K562 (cell line): ENCODE results near the gene POLR2H. TPM values are rescaled to one million over a fixed set of nuclear protein-coding genes. Genes with fewer than 3 reads are reported as not detected.
A peak's percentile ranks its signal among the peaks of the same experiment; 100 is the strongest.

Experiments used
- E2F3 ChIP-seq: fragments of 250-450 bp; sonication (Bioruptor Pico); IDR thresholded peaks from 2 replicates; pipeline ENCODE4 v1.4.0; 2020; ENCODE audit warnings: mild to moderate bottlenecking
- EWSR1 ChIP-seq: fragments of 450-650 bp; IDR thresholded peaks from 2 replicates; pipeline ENCODE4 v1.6.1; 2018; ENCODE audit warnings: borderline replicate concordance, mild to moderate bottlenecking, low read depth, moderate library complexity; ENCODE audit not compliant: partially characterized antibody
- MED1 ChIP-seq: sonication (generic); formaldehyde crosslinking; IDR thresholded peaks from 2 replicates; pipeline ENCODE4 v1.8.1; 2023; ENCODE audit warnings: missing genetic modification reagents, borderline replicate concordance
- MYC ChIP-seq, 2 experiments: fragments of 250-450 bp in 1 of 2; sonication (Bioruptor Pico) in 1 of 2; IDR thresholded peaks; 2 replicates each; pipeline versions ENCODE4 v1.5.1 to v1.6.1; 2012 to 2021; ENCODE audit warnings: low read depth in 2 of 2, borderline replicate concordance in 1 of 2, improper control_type of control experiment in 1 of 2, low read length in 1 of 2, mild to moderate bottlenecking in 1 of 2, moderate library complexity in 1 of 2
- NR2C1 ChIP-seq, 2 experiments: fragments of 450-650 bp; IDR thresholded peaks; 2 replicates each; pipeline ENCODE4 v1.6.1; 2017; ENCODE audit warnings: mild to moderate bottlenecking in 2 of 2, antibody characterized with exemption in 1 of 2, inconsistent platforms in 1 of 2, missing compliant biosample characterization in 1 of 2, missing genetic modification characterization in 1 of 2
- RBM25 ChIP-seq: fragments of 200-400 bp; formaldehyde crosslinking; IDR thresholded peaks from 2 replicates; pipeline ENCODE4 v1.6.1; 2018; ENCODE audit warnings: low read length, low read depth, moderate library complexity; ENCODE audit not compliant: severe bottlenecking
- SNRNP70 ChIP-seq: fragments of 200-400 bp; formaldehyde crosslinking; optimal IDR thresholded peaks from 2 replicates; pipeline ENCODE3; 2017; ENCODE audit warnings: low read depth, low read length
- ZBTB1 ChIP-seq: sonication (generic); formaldehyde crosslinking; IDR thresholded peaks from 2 replicates; pipeline ENCODE4 v1.8.1; 2023; ENCODE audit warnings: missing genetic modification reagents, low read depth, mild to moderate bottlenecking, borderline replicate concordance
- ZNF133 ChIP-seq: fragments of 250-450 bp; sonication (Bioruptor Pico); IDR thresholded peaks from 2 replicates; pipeline ENCODE4 v1.4.0; 2020; ENCODE audit warnings: mild to moderate bottlenecking
- ZNF785 ChIP-seq: fragments of 250-450 bp; sonication (Bioruptor Pico); IDR thresholded peaks from 2 replicates; pipeline ENCODE4 v1.4.0; 2020; ENCODE audit warnings: mild to moderate bottlenecking
- polyA plus RNA-seq, 8 experiments: library from polyadenylated mRNA; depleted of rRNA in 4 of 8; stranded (reverse) in 5 of 8; unstranded in 3 of 8; fragments of >200 nt; fragmentation: Nextera tagmentation in 2 of 8; fragmentation: Illumina TruSeq in 1 of 8; extraction: Ambion mirVana in 2 of 8; extraction: Trizol in 1 of 8; gene quantifications; 2 replicates each; pipeline versions ENCODE4 v1.2.1 to v1.2.3, GENCODE V29; 2011 to 2014; ENCODE audit warnings: inconsistent platforms in 1 of 8, missing spikeins in 1 of 8
- total RNA-seq, 7 experiments: library from RNA; depleted of rRNA in 6 of 7; stranded (reverse); fragments of >200 nt in 6 of 7; fragmentation: Illumina TruSeq in 2 of 7; extraction: Trizol in 2 of 7; gene quantifications; 2 replicates each; pipeline versions ENCODE4 v1.2.1 to v1.2.3, GENCODE V29; 2011 to 2021; ENCODE audit warnings: low replicate concordance in 1 of 7
- TF ChIP-seq, protein P1 (sequence below): fragments of 450-650 bp; IDR thresholded peaks from 2 replicates; pipeline ENCODE4 v1.6.1; 2018; ENCODE audit warnings: mild to moderate bottlenecking, low read depth; ENCODE audit not compliant: partially characterized antibody
- TF ChIP-seq, protein P2 (sequence below): sonication (generic); formaldehyde crosslinking; IDR thresholded peaks from 2 replicates; pipeline ENCODE4 v1.5.0; 2020; ENCODE audit warnings: missing genetic modification reagents
- TF ChIP-seq, protein P3 (sequence below): IDR thresholded peaks from 2 replicates; pipeline ENCODE4 v1.6.1; 2016; ENCODE audit warnings: missing genetic modification characterization, missing compliant biosample characterization
- TF ChIP-seq, protein P4 (sequence below): sonication (generic); formaldehyde crosslinking; IDR thresholded peaks from 2 replicates; pipeline ENCODE4 v1.9.0; 2022; ENCODE audit warnings: mild to moderate bottlenecking, missing genetic modification reagents
- TF ChIP-seq, protein P5 (sequence below): fragments of 450-650 bp; conservative IDR thresholded peaks from 2 replicates; pipeline ENCODE4 v1.6.1; 2016; ENCODE audit warnings: missing genetic modification characterization, low read depth, mild to moderate bottlenecking, missing compliant biosample characterization, moderate library complexity
- TF ChIP-seq, protein P6 (sequence below): fragments of 450-650 bp; IDR thresholded peaks from one replicate; pipeline ENCODE4 v1.6.1; 2018; ENCODE audit warnings: mild to moderate bottlenecking, moderate library complexity; ENCODE audit not compliant: partially characterized antibody

The POLR2H gene
- total and polyA plus RNA-seq, 9 of the 15 experiments (the other 6 are each of a cell fraction or from before 2014, with no cell fraction given): 128 to 512 (median 220) TPM

DNA sequence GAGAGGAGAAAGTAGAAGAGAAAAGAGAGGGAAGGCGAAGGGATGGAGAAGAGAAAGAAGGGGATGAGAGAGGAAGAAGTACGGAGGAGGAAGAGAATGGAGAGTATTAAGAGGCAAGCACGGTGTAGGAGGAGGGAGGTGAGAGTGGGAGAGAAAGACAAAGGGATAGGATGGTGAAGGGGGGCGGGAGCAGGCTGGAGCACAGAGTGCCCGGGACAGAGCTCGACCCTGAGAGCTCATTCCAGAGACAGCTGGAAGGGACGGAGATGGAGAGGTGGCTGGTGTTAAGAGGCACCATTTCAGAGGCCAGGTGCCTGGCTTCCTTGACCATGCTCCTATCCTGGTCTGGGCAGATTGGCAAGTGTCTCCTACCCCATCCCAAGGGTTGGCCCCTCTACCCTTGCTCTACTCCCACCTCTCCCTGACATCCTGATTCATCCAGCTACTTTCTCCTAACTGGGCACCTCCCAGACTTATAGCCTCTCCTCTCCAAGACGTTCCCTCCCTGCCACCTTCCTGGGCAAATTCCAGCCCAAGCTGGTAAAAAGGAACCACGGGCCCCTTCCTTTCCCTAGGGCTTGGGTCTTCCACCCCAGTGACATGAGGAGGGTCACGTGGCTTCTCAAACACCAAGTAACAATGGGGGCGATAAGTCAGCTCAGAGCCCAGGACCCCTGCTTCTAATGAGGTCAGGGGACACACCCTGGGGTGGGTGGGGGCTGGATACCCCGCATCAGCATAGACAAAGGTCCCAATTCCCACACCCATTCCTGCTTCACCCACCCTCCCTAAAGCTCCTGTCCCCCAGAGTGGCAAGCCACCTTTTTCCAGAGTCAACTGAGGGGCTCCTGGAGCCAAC is 1.2 kb upstream of the POLR2H start (continued):
- no peak for TF ChIP-seq MED1
- no peak for TF ChIP-seq NR2C1 (IDR thresholded peaks at IDR 0.05)
- TF ChIP-seq NR2C1 (tag; IDR thresholded peaks at IDR 0.05): no peak
- no peak for TF ChIP-seq SNRNP70
- TF ChIP-seq, protein P1, sequence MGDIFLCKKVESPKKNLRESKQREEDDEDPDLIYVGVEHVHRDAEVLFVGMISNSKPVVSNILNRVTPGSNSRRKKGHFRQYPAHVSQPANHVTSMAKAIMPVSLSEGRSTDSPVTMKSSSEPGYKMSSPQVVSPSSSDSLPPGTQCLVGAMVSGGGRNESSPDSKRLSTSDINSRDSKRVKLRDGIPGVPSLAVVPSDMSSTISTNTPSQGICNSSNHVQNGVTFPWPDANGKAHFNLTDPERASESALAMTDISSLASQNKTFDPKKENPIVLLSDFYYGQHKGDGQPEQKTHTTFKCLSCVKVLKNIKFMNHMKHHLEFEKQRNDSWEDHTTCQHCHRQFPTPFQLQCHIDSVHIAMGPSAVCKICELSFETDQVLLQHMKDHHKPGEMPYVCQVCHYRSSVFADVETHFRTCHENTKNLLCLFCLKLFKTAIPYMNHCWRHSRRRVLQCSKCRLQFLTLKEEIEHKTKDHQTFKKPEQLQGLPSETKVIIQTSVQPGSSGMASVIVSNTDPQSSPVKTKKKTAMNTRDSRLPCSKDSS: no peak
- no peak for TF ChIP-seq ZBTB1
- TF ChIP-seq ZNF133 (CRISPR knock-in tag): no peak
- TF ChIP-seq, protein P2, sequence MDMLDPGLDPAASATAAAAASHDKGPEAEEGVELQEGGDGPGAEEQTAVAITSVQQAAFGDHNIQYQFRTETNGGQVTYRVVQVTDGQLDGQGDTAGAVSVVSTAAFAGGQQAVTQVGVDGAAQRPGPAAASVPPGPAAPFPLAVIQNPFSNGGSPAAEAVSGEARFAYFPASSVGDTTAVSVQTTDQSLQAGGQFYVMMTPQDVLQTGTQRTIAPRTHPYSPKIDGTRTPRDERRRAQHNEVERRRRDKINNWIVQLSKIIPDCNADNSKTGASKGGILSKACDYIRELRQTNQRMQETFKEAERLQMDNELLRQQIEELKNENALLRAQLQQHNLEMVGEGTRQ: no peak
- TF ChIP-seq, protein P3, sequence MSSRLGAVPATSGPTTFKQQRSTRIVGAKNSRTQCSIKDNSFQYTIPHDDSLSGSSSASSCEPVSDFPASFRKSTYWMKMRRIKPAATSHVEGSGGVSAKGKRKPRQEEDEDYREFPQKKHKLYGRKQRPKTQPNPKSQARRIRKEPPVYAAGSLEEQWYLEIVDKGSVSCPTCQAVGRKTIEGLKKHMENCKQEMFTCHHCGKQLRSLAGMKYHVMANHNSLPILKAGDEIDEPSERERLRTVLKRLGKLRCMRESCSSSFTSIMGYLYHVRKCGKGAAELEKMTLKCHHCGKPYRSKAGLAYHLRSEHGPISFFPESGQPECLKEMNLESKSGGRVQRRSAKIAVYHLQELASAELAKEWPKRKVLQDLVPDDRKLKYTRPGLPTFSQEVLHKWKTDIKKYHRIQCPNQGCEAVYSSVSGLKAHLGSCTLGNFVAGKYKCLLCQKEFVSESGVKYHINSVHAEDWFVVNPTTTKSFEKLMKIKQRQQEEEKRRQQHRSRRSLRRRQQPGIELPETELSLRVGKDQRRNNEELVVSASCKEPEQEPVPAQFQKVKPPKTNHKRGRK: peak; percentile 61; the same call in 1 of the 2 replicates
- TF ChIP-seq, protein P4, sequence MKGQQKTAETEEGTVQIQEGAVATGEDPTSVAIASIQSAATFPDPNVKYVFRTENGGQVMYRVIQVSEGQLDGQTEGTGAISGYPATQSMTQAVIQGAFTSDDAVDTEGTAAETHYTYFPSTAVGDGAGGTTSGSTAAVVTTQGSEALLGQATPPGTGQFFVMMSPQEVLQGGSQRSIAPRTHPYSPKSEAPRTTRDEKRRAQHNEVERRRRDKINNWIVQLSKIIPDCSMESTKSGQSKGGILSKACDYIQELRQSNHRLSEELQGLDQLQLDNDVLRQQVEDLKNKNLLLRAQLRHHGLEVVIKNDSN (CRISPR knock-in tag): peak; percentile 57; the same call in 1 of the 2 replicates
- TF ChIP-seq, protein P5, sequence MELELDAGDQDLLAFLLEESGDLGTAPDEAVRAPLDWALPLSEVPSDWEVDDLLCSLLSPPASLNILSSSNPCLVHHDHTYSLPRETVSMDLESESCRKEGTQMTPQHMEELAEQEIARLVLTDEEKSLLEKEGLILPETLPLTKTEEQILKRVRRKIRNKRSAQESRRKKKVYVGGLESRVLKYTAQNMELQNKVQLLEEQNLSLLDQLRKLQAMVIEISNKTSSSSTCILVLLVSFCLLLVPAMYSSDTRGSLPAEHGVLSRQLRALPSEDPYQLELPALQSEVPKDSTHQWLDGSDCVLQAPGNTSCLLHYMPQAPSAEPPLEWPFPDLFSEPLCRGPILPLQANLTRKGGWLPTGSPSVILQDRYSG (tag): no peak
- TF ChIP-seq, protein P6, sequence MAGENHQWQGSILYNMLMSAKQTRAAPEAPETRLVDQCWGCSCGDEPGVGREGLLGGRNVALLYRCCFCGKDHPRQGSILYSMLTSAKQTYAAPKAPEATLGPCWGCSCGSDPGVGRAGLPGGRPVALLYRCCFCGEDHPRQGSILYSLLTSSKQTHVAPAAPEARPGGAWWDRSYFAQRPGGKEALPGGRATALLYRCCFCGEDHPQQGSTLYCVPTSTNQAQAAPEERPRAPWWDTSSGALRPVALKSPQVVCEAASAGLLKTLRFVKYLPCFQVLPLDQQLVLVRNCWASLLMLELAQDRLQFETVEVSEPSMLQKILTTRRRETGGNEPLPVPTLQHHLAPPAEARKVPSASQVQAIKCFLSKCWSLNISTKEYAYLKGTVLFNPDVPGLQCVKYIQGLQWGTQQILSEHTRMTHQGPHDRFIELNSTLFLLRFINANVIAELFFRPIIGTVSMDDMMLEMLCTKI: no peak
- TF ChIP-seq RBM25: no peak
- TF ChIP-seq MYC (IDR thresholded peaks at IDR 0.05; ENCODE audit: low read depth, low read length): 0 out of 2 replicates have a peak, but pooled peaks have one; percentile 21
- TF ChIP-seq MYC (CRISPR knock-in tag; IDR thresholded peaks at IDR 0.05; ENCODE audit: borderline replicate concordance, low read depth): no peak
- TF ChIP-seq EWSR1: no peak
- TF ChIP-seq ZNF785: no peak
- TF ChIP-seq E2F3 (CRISPR knock-in tag): no peak
